NCI-H2107 (cell line): ENCODE results near the gene LAMA1.
A peak's percentile ranks its signal among the peaks of the same experiment; 100 is the strongest.
"Not testable (repeated sequence)": the region's sequence is repeated elsewhere in the genome, so short reads cannot be mapped to it uniquely, and the experiment has no call there.

ENCODE experiments used
- DNase-seq: peaks from one replicate; lab custom pipeline; 2025; lab: John Stamatoyannopoulos, UW

The LAMA1 gene

GRCh38 chr18:6949800-6950586 is 167.6 kb downstream of the LAMA1 start:
- no peak for DNase-seq

- no peak for DNase-seq
Observed at GRCh38 chr18:6948281-6949055, 169.1 kb downstream of the LAMA1 start.

GRCh38 chr18:6947338-6948030 is 170.1 kb downstream of the LAMA1 start:
- no peak for DNase-seq

GRCh38 chr18:6943143-6943542 is 174.5 kb downstream of the LAMA1 start:
- no peak for DNase-seq

GRCh38 chr18:6942742-6943141 is 174.9 kb downstream of the LAMA1 start:
- DNase-seq: no peak

- DNase-seq: no peak
Observed at GRCh38 chr18:6941996-6942395, 175.6 kb downstream of the LAMA1 start.

GRCh38 chr18:6940451-6940850 is 177.1 kb downstream of the LAMA1 start:
- no peak for DNase-seq

GRCh38 chr18:6939972-6940371 is 177.6 kb downstream of the LAMA1 start:
- DNase-seq: no peak

- not testable (repeated sequence) for DNase-seq
Observed at GRCh38 chr18:6938403-6938802, 179.2 kb downstream of the LAMA1 start.

- DNase-seq: no peak
Observed at GRCh38 chr18:6938003-6938402, 179.6 kb downstream of the LAMA1 start.

- no peak for DNase-seq
Observed at GRCh38 chr18:6934859-6935258, 182.7 kb downstream of the LAMA1 start.

- DNase-seq: no peak
Observed at GRCh38 chr18:6929370-6930102, 188.1 kb downstream of the LAMA1 start.

GRCh38 chr18:6928359-6928758 is 189.2 kb downstream of the LAMA1 start:
- DNase-seq: no peak

- no peak for DNase-seq
Observed at GRCh38 chr18:6927153-6927552, 190.4 kb downstream of the LAMA1 start.

- DNase-seq: no peak
Observed at GRCh38 chr18:6923220-6923619, 194.4 kb downstream of the LAMA1 start.

GRCh38 chr18:6921571-6921970 is 196.0 kb downstream of the LAMA1 start:
- no peak for DNase-seq

- DNase-seq: peak; percentile 27
Observed at GRCh38 chr18:6920099-6920955, 197.3 kb downstream of the LAMA1 start.

- no peak for DNase-seq
Observed at GRCh38 chr18:6917072-6917471, 200.5 kb downstream of the LAMA1 start.

GRCh38 chr18:6901286-6901926 is 216.2 kb downstream of the LAMA1 start:
- no peak for DNase-seq

GRCh38 chr18:6891788-6892187 is 225.8 kb downstream of the LAMA1 start:
- no peak for DNase-seq
